GM19324 (cell line): ENCODE results near the gene ADH5.
"Not testable (repeated sequence)": the region's sequence is repeated elsewhere in the genome, so short reads cannot be mapped to it uniquely, and the experiment has no call there.

Source experiments
- ATAC-seq: cut with Tn5 transposase; IDR thresholded peaks from one replicate; pipeline ENCODE4 v1.9.1; 2021; ENCODE audit warnings: mild to moderate bottlenecking, moderate library complexity; ENCODE audit not compliant: unreplicated experiment, low FRiP score

The ADH5 gene

DNA sequence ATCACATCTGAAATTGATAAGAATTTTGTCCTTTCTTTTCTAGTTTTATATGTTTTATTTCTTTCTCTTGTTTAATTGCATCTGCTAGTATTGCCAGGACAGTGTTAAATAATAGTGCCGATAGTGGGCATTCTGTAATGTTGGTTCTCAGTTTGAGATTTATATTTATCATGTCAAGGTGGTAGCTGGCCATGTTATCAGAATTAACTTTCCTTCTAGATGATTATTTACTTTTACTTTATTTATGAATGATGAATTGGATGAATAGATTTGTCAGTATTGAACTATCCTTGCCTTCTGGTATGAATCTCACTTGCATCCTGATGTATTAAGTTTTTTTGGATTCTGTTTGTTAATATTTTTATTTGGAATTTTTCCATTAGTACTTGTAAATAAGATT is 50.4 kb downstream of the ADH5 start:
- no peak for ATAC-seq

DNA sequence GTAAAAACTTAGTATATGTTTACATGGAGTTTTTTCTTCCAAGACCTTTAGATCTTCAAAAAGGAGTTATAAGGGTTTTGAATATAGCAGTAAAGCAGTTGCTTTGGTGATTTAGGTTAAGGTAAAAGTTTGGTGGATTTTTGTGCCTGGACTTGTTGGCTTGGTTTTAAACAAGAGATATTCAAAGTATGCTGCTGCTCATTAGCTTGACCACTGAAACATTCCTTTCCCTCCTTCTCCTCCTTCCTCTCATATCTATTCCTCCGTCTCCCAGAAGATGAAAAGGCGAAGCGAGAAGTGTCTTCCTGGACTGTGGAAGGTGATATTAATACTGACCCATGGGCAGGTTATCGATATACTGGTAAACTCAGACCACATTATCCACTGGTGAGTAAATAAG is 54.6 kb downstream of the ADH5 start:
- ATAC-seq: no peak

DNA sequence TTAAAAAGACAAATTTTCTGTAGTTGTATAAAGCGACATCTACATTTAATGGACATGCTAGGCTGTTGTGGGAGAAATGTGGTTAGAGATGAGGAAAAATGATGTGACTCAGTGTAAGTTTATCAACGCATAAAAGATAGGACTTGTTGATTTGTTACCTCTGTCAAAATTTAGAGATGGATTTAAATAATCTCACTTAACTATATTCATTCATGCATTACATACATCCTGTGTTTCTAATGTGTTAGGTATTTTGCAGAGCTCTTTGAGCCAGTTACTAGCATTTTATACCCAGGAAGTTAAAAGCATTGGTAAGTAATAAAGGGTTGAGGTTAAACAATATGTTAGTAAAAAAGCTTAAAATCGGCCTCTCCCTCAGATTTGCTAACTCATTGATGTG is 58.7 kb downstream of the ADH5 start:
- ATAC-seq: no peak

DNA sequence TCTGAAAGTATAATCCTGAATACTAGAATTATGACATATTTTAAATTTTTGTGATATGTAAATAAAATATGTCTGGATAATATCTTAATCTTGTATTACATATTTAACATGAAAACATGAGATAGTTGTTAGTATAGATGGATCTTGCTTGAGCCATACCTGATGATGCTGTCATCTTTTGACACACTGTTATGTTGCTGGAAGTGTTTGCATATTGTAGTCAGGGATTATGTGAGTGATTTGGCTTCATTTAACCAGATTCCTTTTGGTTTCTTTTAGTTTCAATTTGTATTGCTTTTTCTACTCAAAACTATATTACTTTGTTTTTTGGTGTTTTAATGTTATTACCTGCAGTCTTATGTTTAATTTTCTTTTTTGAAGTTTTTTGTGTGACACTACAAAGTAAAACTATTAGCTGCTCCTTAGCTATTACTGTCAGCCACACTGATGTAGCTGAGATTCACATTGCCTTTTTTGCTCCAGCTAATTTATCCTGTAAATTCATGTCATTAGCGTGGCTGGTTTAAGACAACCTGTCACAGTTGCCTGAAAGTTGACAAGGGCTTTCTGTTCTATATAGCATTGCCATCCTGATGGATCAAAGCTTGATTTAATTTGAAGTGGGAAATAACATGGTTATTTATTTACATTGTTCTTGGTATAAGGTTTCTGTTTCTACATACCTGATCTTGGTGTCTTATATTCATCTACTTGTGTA is 59.4 kb downstream of the ADH5 start:
- ATAC-seq: peak; percentile 36

DNA sequence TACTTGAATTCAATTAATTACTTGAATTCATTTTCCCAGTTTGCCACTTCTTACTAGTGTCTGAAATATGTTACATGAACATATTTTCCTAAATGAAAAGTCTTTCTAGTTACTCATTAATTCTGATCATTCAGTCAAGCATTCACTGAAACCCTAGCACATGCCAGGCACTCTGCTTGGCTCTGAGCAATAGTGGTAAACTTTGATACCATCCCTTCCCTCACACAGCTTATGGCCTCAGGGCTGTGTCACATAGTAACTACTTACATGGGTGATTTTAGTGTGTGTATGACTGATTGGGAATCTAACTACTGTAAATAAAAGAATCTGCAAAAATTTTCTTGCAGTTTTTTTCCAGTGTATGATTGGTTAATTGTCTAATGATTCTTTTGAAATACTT is 60.4 kb downstream of the ADH5 start:
- no peak for ATAC-seq

DNA sequence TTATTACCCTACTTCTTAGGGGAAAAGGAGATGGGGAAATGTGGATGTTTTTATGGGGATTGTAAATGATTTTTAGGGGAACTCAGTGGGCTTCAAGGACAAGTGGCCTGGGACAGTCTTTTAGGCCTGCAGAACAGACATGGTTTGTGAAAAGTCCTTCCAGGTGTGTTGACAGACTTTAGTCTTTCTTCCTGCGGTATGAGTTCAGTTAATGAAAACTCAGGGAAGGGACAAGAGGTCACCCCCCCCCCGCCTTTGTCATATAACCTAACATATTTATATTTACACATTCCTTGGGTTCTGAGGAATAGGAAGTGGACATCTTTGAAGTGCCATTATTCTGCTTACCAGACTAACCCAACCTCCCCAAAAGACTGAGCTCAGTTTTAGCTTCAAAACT is 61.3 kb downstream of the ADH5 start:
- no peak for ATAC-seq

DNA sequence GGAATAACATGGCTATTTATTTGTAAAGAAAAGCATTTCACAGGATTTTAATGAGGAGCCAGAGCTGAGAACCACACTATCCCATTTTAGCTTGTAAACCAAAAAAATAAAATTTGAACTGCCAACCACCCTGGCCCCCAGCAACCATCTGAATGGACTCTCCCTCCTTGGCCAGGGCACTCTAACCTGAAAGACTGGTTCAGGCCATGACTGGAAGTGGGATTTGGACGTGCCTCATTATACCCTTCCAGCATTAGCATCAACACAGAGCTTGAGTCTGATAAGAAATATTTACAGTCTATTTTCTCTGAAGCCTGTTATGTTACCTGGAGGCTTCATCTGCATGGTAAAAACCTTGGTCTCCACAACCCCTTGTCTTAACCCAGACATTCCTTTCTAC is 63.1 kb downstream of the ADH5 start:
- ATAC-seq: no peak

DNA sequence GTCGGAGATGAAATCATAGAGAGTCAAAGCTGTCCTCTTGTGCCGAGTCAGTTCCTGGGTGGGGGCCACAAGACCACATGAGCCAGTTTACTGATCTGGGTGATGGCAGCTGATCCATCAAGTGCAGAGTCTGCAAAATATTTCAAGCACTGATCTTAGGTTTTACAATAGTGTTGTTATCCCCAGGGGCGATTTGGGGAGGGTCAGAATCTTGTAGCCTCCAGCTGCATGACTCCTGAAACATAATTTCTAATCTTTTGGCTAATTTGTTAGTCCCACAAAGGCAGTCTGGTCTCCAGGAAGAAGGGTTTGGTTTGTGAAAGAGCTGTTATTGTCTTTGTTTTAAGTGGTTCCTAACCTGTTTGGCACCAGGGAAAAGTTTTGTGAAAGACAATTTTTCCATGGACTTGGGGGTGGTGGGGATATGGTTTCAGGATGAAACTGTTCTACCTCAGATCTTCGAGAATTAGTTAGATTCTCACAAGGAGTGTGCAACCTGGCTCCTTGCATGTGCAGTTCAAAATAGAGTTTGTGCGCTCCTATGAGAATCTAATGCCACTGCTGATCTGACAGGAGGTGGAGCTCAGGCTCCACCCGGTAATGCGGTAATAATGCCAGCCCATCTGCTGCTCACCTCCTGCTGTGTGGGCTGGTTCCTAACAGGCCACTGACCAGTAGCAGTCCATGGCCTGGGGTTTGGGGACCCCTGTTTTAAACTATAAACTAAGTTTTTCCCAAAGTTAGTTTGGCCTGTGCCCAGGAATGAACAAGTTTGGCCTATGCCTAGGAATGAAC is 63.9 kb downstream of the ADH5 start:
- no peak for ATAC-seq

DNA sequence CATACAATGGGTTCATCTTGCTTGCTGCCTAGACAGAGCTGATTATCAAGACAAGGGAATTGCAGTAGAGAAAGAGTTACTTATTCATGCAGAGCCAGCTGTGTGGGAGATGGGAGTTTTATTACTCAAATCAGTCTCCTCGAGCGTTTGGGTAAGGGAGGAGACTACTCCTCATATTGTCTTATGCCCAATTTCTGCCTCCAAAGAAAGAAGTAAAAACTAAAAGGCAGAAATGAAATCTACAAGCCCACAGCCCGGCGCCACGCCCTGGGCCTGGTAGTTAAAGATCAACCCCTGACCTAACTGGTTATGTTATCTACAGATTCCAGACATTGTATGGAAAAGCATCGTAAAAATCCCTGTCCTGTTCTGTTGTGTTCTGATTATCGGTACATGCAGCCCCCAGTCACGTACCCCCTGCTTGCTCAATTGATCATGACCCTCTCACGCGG is 64.8 kb downstream of the ADH5 start:
- not testable (repeated sequence) for ATAC-seq

DNA sequence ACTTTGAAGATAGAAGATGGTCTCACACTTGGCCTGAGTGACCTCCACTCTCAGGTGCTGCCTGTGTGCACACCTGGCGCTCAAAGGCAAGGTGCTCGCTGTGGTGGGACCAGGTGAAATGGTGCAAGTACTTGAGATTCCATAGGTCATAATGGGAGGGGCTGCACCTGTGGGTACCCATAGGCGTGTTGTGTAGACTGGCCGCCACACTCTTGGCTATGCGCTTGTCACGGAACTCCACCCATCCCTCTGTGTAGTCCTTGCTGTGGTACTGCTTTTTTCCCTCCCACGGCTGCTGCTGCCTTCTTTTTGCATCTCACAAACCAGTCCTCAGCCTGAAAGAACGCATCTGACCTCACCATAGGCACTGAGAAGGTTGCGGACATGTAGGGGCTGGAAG is 66.0 kb downstream of the ADH5 start:
- no peak for ATAC-seq

DNA sequence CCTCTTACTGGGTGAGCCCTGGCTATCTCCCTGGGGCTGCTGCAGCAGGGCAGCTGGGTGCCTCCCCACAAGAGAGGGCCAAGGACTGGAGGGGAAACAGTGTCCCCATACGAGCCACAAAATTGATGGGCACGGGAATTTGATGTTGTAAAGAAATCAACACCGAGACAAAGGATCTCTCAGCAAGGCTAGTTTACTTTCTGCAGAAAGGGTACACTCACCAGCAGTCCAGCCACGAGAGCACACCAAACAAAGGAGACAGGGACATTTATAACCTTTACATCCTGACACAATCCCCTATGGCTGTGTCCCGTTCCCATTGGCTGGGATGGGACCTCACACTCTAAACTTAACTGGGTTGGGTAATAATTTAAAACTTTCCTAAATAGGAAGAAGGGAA is 67.2 kb downstream of the ADH5 start:
- no peak for ATAC-seq
